Stimulated activated CD4-positive, alpha-beta T cell treated with anti-CD3 and anti-CD28 coated beads, Interleukin-2, amount 100 ng/mL, for 4 hours (primary cell): Measurements from ENCODE around the gene KCTD8.

ENCODE experiments used
- DNase-seq: peaks from one replicate; pipeline ENCODE4 v3.0.0-alpha.2; 2020; ENCODE audit warnings: low read depth

KCTD8 gene

DNA sequence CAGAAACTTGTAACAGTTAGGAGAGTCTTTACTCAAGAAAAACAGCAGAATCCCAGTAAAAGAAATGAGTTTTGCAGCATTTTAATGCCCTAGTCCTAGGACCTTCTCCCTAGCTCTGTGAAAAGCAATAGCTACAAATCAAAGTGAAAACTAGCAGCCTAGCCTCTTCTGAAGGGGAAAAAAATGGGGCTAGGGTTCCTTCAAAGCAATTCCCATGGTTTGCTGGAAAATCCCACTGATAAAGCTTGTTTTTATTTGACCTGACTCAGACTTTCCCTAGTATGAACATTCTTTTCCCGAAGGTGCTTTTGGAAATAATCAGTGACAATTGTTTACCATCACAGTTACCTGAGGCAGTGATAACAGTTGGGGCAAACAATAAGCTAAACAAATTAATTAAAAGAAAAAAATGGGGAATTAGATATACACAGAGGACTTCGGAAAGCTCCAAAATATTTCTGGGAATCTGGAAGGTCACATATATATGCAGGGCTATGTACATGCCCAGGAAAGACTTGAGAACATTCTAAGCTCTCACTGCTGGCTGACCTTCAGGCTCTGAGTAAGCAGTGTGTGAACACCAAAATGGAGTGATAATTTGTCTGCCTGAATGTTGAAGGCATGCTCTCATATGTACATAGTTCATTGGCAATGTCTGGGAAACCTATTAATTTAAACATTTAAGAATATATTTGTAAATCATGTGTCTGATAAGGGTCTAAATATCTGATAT lies 285.9 kb downstream of the KCTD8 start:
- DNase-seq = no peak

DNA sequence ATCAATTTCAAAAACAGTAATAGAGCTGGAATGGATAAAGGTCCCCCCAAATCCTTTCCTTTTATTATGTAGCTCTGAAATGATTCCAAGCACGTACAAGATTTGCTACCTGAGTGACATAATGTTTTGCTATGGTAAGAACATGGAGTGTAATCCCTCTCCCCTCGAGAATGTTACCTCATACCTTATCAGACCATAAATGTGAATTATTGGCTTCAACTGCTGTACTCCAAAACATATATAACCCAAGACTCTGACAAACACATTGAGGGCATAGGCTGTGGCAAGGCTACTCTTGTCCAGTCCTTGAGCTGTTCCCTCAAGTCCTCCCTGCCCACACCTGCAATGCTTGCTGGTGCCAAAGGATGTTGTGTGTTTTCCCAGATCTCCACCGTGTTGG lies 286.9 kb downstream of the KCTD8 start:
- no peak for DNase-seq

DNA sequence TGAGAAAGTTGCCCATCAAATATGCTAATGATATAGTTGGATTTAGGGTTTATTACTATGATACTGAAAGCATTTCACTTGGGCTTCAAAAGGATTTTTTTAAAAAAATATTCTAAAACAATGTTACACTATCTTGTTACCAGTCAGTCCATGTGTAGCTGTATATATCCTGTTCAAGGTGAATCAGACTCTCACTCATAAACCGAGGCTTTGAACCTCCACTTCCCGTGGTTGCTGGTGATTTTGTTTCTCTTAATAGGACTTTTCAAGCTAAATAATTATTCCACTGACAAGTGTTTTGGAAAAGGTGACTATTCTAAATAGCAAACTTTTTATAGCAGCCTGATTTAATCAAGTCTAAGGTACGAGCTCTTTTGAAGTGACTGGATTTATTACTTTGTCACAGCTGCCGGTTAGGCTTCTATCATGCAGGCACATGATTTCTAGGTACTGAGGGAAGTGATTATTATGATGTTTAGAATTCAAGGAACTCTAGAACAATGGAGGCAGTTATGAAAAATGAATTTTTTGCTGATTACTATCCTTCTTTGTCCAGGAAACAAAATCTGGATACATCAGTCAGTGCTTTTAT lies 287.7 kb downstream of the KCTD8 start:
- no peak for DNase-seq

GRCh38 chr4:44159991-44160390 lies 288.6 kb downstream of the KCTD8 start:
- no peak for DNase-seq

DNA sequence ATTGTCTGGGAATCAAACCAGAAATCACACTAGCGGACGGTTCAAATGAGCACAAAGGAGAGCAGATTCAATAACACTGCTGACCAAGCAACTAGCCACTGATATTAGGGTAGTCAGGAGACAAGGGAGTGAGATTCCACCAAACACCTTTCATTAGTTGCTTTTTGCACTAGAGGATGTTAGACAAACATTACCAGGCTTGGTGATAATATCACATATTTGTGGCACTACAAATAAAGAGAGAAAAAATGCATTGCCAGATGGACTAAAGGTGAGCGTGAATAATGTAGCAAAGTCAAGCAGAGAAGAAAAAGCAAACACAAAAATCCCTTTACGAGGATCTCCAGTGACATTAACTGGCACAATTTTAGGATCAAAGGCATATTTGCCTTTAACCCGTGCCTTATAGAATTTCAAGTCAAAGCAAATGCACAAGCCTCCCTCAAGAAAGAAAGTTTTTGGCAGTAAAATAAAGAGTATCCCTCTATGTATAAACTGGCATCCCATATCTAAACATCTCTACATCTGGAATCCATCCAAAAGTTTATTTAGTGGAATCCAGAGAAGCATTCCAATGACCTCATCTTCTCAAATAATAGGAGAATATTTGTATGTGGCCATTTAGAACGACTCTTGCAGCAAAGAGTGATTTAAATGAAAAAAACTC lies 290.9 kb downstream of the KCTD8 start:
- DNase-seq = no peak

DNA sequence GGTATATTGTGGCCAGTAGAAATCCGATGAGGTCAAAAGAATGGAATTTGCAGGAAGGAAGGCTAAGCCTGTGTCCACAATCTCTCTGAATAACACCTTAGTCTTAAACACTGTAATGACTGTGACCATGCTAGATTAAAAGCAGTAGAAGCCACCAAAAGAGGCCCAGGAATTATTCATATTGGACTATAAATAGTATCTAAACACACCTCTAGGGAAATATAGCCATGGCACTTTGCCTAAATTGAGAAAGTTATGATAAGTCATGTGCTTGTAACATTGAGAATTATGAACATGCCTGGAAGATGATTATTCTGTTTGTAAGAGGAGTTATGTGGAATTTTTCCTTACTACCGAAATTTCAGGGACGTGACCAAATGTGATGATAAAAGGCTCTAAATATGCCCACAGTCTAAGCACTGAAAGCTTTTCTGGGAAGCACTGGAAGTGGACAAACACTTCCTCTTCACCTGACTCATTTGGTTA lies 298.5 kb downstream of the KCTD8 start:
- DNase-seq = no peak

- DNase-seq = no peak
These were observed 299.3 kb downstream of the KCTD8 start for GRCh38 chr4:44149282-44149681.

GRCh38 chr4:44147571-44148075 lies 301.0 kb downstream of the KCTD8 start:
- DNase-seq = no peak

DNA sequence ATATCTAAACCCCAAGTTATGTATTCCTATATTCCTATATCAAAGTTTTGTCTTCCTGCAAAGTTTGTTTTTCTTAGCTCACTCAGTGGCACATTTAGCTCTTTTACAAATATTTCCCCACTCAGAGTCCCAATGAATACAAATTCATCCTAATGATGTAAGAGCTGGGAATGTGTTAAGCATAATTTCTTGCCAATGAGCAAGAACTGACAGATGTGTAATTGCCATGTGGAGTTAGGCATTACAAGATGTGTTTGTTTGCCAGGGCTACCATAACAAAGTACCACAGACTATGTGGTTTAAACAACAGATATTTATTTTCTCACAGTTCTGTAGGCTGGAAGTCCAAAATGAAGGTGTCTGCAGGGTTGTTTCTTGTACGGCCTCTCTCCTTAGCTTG lies 302.1 kb downstream of the KCTD8 start:
- DNase-seq = no peak

DNA sequence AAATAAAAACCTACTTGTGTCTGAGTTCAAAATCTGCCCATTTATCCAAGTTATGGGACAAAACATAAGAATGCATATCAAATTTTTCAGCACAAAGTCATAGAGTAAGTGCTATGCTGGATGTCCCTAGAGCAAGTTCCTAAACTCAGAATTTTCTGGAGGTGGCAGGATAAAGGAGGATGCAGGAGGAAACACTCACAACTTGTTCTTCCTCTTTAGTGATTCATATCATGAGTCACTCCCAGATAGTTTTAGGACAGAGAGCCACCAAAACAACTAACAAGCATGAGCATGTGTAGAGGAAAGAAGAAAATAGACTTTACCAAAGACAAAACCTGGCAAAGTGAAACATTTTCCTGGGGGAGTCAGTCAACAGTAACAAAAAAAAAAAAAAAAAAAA lies 302.7 kb downstream of the KCTD8 start:
- no peak for DNase-seq

DNA sequence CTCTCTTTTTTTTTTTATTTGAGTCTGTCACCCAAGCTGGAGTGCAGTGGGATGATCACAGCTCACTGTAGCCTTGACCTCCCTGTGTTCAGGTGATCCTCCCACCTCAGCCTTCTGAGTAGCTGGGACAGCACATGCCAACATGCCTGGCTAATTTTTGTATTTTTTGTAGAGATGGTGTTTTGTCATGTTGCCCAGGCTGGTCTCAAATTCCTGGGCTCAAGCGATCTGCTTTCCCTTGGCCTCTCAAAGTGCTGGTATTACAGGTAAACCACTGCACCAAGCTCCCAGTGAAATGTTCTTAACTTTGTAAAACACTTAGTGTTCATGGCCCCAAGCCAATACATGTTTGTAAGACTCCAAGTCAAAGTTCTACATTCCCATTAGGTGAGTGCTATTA lies 316.1 kb downstream of the KCTD8 start:
- DNase-seq = no peak
